WTC11 (cell line): ENCODE results near the gene CD164L2. TPM values are rescaled to one million over a fixed set of nuclear protein-coding genes. Genes with fewer than 3 reads are reported as not detected.
A peak's percentile ranks its signal among the peaks of the same experiment; 100 is the strongest.

Source experiments
- ATAC-seq: fragments of 200-7000 bp; cut with Tn5 transposase; 2 replicates; pipeline ENCODE4 v1.10.0; 2021; ENCODE audit warnings: mild to moderate bottlenecking, moderate library complexity
- CTCF ChIA-PET: fragments of 300-600 bp; sonication (Branson Sonifier 250); formaldehyde crosslinking; loops from one replicate; lab custom pipeline; 2021; ENCODE audit warnings: antibody characterized with exemption; lab: Charles Lee
- POLR2A ChIA-PET: fragments of 350-600 bp; sonication (Branson Sonifier 250); formaldehyde crosslinking; loops from one replicate; lab custom pipeline; 2021; ENCODE audit warnings: antibody characterized with exemption; lab: Charles Lee
- DNase-seq: peaks from one replicate; pipeline ENCODE4 v3.0.0; 2021; ENCODE audit warnings: low spot score
- H3K27ac Mint-ChIP-seq: 2 replicates; pipeline ENCODE4 v1.8.0; 2021; ENCODE audit warnings: mixed read lengths
- H3K27me3 Mint-ChIP-seq: 2 replicates; pipeline ENCODE4 v1.8.0; 2021; ENCODE audit warnings: low read depth, mild to moderate bottlenecking, moderate library complexity, mixed read lengths
- H3K36me3 Mint-ChIP-seq: 2 replicates; pipeline ENCODE4 v1.8.0; 2021; ENCODE audit warnings: mixed read lengths
- H3K4me1 Mint-ChIP-seq: 2 replicates; pipeline ENCODE4 v1.8.0; 2022; ENCODE audit warnings: mixed read lengths
- H3K4me3 Mint-ChIP-seq: 2 replicates; pipeline ENCODE4 v1.8.0; 2021; ENCODE audit warnings: mild to moderate bottlenecking, moderate library complexity, mixed read lengths
- H3K9me3 Mint-ChIP-seq: 2 replicates; pipeline ENCODE4 v1.8.0; 2021; ENCODE audit warnings: mixed read lengths
- AR ChIP-seq: fragments of 250-450 bp; sonication (Bioruptor Pico); IDR thresholded peaks from 2 replicates; pipeline ENCODE4 v1.9.0; 2021; ENCODE audit warnings: mild to moderate bottlenecking
- ATF3 ChIP-seq: sonication (generic); formaldehyde crosslinking; conservative IDR thresholded peaks from 2 replicates; pipeline ENCODE4 v1.8.1; 2022; ENCODE audit warnings: mild to moderate bottlenecking, missing genetic modification reagents
- FOXP1 ChIP-seq: sonication (generic); formaldehyde crosslinking; IDR thresholded peaks from 2 replicates; pipeline ENCODE4 v1.8.0; 2022; ENCODE audit warnings: missing genetic modification reagents, mild to moderate bottlenecking, moderate library complexity, borderline replicate concordance
- KAT7 ChIP-seq: sonication (generic); formaldehyde crosslinking; IDR thresholded peaks from 2 replicates; pipeline ENCODE4 v1.8.1; 2023; ENCODE audit warnings: missing genetic modification reagents, mild to moderate bottlenecking, borderline replicate concordance
- MYBL2 ChIP-seq: sonication (generic); formaldehyde crosslinking; IDR thresholded peaks from 2 replicates; pipeline ENCODE4 v1.8.1; 2023; ENCODE audit warnings: mild to moderate bottlenecking, moderate library complexity, missing genetic modification reagents
- NFE2L1 ChIP-seq: sonication (generic); formaldehyde crosslinking; IDR thresholded peaks from 2 replicates; pipeline ENCODE4 v1.8.1; 2023; ENCODE audit warnings: missing genetic modification reagents
- NR3C1 ChIP-seq: sonication (generic); formaldehyde crosslinking; conservative IDR thresholded peaks from 2 replicates; pipeline ENCODE4 v1.8.1; 2023; ENCODE audit warnings: low read depth, mild to moderate bottlenecking, missing genetic modification reagents
- PRRX2 ChIP-seq: fragments of 250-450 bp; sonication (Bioruptor Pico); IDR thresholded peaks from 2 replicates; pipeline ENCODE4 v1.8.0; 2021; ENCODE audit warnings: mild to moderate bottlenecking
- STAT6 ChIP-seq: sonication (generic); formaldehyde crosslinking; conservative IDR thresholded peaks from 2 replicates; pipeline ENCODE4 v1.8.1; 2023; ENCODE audit warnings: mild to moderate bottlenecking, low read depth, missing genetic modification reagents, moderate library complexity
- TEAD1 ChIP-seq: sonication (generic); formaldehyde crosslinking; IDR thresholded peaks from 2 replicates; pipeline ENCODE4 v1.8.0; 2022; ENCODE audit warnings: mild to moderate bottlenecking, missing genetic modification reagents
- TEAD4 ChIP-seq: sonication (generic); formaldehyde crosslinking; IDR thresholded peaks from 2 replicates; pipeline ENCODE4 v1.8.0; 2022; ENCODE audit warnings: mild to moderate bottlenecking, missing genetic modification reagents
- TP53 ChIP-seq: sonication (generic); formaldehyde crosslinking; IDR thresholded peaks from 2 replicates; pipeline ENCODE4 v1.8.1; 2023; ENCODE audit warnings: mild to moderate bottlenecking, missing genetic modification reagents
- ZNF121 ChIP-seq: sonication (generic); formaldehyde crosslinking; IDR thresholded peaks from 2 replicates; pipeline ENCODE4 v1.8.0; 2023; ENCODE audit warnings: missing genetic modification reagents
- ZNF263 ChIP-seq: sonication (generic); formaldehyde crosslinking; IDR thresholded peaks from 2 replicates; pipeline ENCODE4 v1.8.1; 2022; ENCODE audit warnings: low read depth, mild to moderate bottlenecking, moderate library complexity, missing genetic modification reagents
- ZNF281 ChIP-seq: sonication (generic); formaldehyde crosslinking; IDR thresholded peaks from 2 replicates; pipeline ENCODE4 v1.8.0; 2023; ENCODE audit warnings: mild to moderate bottlenecking, missing genetic modification reagents
- ZNF423 ChIP-seq: fragments of 250-450 bp; sonication (Bioruptor Pico); IDR thresholded peaks from 2 replicates; pipeline ENCODE4 v2.1.2; 2022; ENCODE audit warnings: mild to moderate bottlenecking, moderate library complexity
- total RNA-seq: library from RNA; stranded (reverse); gene quantifications from 3 replicates; pipeline ENCODE4 v1.2.3, GENCODE V29; 2021

CD164L2 gene
- total RNA-seq, 1 experiment from 2014 or later, result 5.5 TPM

GRCh38 chr1:27398405-27399149 is 15.4 kb upstream of the CD164L2 start:
- no peak overlapping the region for H3K4me3 Mint-ChIP-seq
- ATAC-seq, result no peak
- no peak for DNase-seq
- no peaks in the 10 kb centered on the region for H3K9me3 Mint-ChIP-seq
- ChIA-PET POLR2A (interaction anchor here (0.6 to 1.1 kb wide), 3 partner anchors 24 to 386 kb away, joined by 3 to 5 read pairs (median 3); partner anchors contain the start of gene MAP3K6), CTCF (interaction anchor here (0.6 to 6.5 kb wide), 10 partner anchors 11 to 352 kb away, joined by 3 to 150 read pairs (median 6); partner anchors contain the start of gene AHDC1)
- TF ChIP-seq PRRX2 (CRISPR knock-in tag) (no peak), TEAD1 (CRISPR knock-in tag) (no peak), MYBL2 (CRISPR knock-in tag) (no peak), STAT6 (CRISPR knock-in tag) (no peak), NR3C1 (CRISPR knock-in tag) (no peak), AR (CRISPR knock-in tag) (no peak), ZNF263 (CRISPR knock-in tag) (no peak), TP53 (CRISPR knock-in tag) (no peak), NFE2L1 (CRISPR knock-in tag) (no peak), ATF3 (CRISPR knock-in tag) (no peak), ZNF423 (CRISPR knock-in tag) (no peak), FOXP1 (no peak), TEAD4 (CRISPR knock-in tag) (no peak), ZNF281 (CRISPR knock-in tag) (no peak), KAT7 (CRISPR knock-in tag) (no peak)
- TF ChIP-seq, all 79 proteins: peak for 0
- H3K27ac Mint-ChIP-seq, result no peak overlapping the region
- no peaks in the 10 kb centered on the region for H3K36me3 Mint-ChIP-seq
- no peaks in the 10 kb centered on the region; the same call in 1 of the 2 replicates for H3K27me3 Mint-ChIP-seq
- peaks cover 49% of the 10 kb centered on the region for H3K4me1 Mint-ChIP-seq

GRCh38 chr1:27397749-27398148 is 14.6 kb upstream of the CD164L2 start:
- no peak for ATAC-seq
- ChIA-PET POLR2A (interaction anchor here (1.0 to 1.1 kb wide), 2 partner anchors 32 to 385 kb away, joined by 3 to 4 read pairs; no protein-coding TSS in a partner anchor), CTCF (interaction anchor here (0.7 to 6.5 kb wide), 23 partner anchors 8 to 272 kb away, joined by 3 to 150 read pairs (median 6); partner anchors contain the start of genes AHDC1, CD164L2 and MAP3K6)
- Mint-ChIP-seq H3K36me3 (no peaks in the 10 kb centered on the region), H3K27ac (no peak overlapping the region), H3K27me3 (no peaks in the 10 kb centered on the region; the same call in 1 of the 2 replicates), H3K4me3 (no peak overlapping the region), H3K9me3 (no peaks in the 10 kb centered on the region), H3K4me1 (peaks cover 41% of the 10 kb centered on the region)
- TF ChIP-seq KAT7 (CRISPR knock-in tag), result no peak
- TF ChIP-seq ZNF121 (CRISPR knock-in tag), result 0 out of 2 replicates have a peak, but pooled peaks have one; percentile 30
- DNase-seq, result no peak
